PC-3 (cell line): Measurements from ENCODE around the gene NAGK.

Source experiments
- EZH2 ChIP-seq: fragments of 300-600 bp; sonication (generic); IDR thresholded peaks from one replicate; pipeline ENCODE4 v1.6.1; 2017; ENCODE audit warnings: antibody characterized with exemption, mild to moderate bottlenecking, low read length; ENCODE audit not compliant: unreplicated experiment
- EZH2phosphoT487 ChIP-seq: fragments of 300-600 bp; sonication (generic); IDR thresholded peaks from 2 replicates; pipeline ENCODE4 v1.6.1; 2018; ENCODE audit warnings: mild to moderate bottlenecking, antibody characterized with exemption, low read length, borderline replicate concordance
- TF ChIP-seq, protein P1 (sequence below): fragments of 300-600 bp; sonication (generic); conservative IDR thresholded peaks from 2 replicates; pipeline ENCODE4 v1.5.1; 2017; ENCODE audit warnings: antibody characterized with exemption, low read depth, mild to moderate bottlenecking, low read length

DNA sequence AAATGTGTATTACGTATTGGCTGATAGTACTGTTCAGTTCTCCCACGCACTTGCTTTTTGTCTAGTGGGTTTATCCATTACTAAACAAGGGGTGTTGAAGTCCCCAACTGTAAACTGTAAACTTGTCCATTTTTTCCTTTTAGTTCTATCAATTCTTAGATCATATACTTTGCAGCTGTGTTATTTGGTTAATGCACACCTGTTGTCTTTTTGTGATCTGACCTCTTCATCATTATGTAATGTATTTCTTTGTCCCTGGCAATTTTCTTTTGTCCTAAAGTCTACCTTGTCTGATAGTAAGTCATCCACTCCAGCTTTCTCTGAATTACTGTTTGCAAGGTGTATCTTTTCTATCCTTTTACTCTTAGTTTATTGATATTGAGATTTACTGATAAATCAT is 39.6 kb downstream of the NAGK start:
- TF ChIP-seq EZH2 (no peak), EZH2phosphoT487 (no peak)
- TF ChIP-seq, protein P1, sequence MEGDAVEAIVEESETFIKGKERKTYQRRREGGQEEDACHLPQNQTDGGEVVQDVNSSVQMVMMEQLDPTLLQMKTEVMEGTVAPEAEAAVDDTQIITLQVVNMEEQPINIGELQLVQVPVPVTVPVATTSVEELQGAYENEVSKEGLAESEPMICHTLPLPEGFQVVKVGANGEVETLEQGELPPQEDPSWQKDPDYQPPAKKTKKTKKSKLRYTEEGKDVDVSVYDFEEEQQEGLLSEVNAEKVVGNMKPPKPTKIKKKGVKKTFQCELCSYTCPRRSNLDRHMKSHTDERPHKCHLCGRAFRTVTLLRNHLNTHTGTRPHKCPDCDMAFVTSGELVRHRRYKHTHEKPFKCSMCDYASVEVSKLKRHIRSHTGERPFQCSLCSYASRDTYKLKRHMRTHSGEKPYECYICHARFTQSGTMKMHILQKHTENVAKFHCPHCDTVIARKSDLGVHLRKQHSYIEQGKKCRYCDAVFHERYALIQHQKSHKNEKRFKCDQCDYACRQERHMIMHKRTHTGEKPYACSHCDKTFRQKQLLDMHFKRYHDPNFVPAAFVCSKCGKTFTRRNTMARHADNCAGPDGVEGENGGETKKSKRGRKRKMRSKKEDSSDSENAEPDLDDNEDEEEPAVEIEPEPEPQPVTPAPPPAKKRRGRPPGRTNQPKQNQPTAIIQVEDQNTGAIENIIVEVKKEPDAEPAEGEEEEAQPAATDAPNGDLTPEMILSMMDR: no peak
